OCI-LY1 (cell line): Measurements from ENCODE around the gene ZNF318.
A peak's percentile ranks its signal among the peaks of the same experiment; 100 is the strongest.

Experiments used
- EZH2 ChIP-seq: fragments of 200-600 bp; sonication (generic), shearing (Covaris generic); IDR thresholded peaks from 2 replicates; pipeline ENCODE4 v1.8.0; 2017; ENCODE audit warnings: borderline replicate concordance, mixed run types, mild to moderate bottlenecking, antibody characterized with exemption, low read length, moderate library complexity, mixed read lengths
- TF ChIP-seq, protein P1 (sequence below): fragments of 200-600 bp; sonication (generic), shearing (Covaris generic); IDR thresholded peaks from 2 replicates; pipeline ENCODE4 v1.5.1; 2017; ENCODE audit warnings: mild to moderate bottlenecking, antibody characterized with exemption, low read length, moderate library complexity, mixed read lengths

DNA sequence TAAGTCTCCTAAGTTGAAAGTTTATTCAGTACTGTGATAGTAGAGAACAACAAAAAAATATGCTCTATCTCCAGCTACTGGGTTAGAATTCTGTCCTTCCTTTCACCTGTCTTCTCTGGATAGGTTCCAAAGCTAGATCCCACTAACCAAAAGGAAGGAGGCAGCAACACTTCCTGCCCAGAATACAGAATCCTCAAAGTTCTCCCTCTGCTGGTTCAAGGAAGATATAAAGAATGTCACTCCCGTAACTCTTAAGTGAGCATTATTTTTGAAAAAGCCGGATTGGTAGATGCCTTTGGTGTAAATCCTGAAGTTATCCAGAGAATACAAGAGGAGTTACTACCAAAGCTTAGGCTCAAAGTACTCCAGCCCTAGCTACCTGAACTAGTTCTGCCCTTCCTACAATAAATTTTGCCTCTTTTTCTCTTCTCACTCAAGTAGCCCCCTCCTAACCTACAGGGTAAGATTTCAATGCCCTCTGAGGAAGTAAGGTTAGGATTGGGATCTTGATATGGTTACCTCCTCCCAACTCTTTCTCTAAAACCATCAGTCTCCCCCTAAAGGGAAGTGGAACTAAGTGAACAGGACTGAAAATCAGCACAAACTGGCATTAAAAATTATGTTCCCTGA is 34.9 kb downstream of the ZNF318 start:
- TF ChIP-seq, protein P1, sequence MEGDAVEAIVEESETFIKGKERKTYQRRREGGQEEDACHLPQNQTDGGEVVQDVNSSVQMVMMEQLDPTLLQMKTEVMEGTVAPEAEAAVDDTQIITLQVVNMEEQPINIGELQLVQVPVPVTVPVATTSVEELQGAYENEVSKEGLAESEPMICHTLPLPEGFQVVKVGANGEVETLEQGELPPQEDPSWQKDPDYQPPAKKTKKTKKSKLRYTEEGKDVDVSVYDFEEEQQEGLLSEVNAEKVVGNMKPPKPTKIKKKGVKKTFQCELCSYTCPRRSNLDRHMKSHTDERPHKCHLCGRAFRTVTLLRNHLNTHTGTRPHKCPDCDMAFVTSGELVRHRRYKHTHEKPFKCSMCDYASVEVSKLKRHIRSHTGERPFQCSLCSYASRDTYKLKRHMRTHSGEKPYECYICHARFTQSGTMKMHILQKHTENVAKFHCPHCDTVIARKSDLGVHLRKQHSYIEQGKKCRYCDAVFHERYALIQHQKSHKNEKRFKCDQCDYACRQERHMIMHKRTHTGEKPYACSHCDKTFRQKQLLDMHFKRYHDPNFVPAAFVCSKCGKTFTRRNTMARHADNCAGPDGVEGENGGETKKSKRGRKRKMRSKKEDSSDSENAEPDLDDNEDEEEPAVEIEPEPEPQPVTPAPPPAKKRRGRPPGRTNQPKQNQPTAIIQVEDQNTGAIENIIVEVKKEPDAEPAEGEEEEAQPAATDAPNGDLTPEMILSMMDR, result peak; percentile 48
- TF ChIP-seq EZH2, result no peak
